CD4-positive, alpha-beta T cell treated with Interleukin-15 for 1 hour (primary cell): ENCODE results near the gene BABAM2.

Experiments used
- DNase-seq: peaks from one replicate; pipeline ENCODE4 v3.0.0-alpha.2; 2020

Gene BABAM2

GRCh38 chr2:28267282-28267681 lies 376.8 kb downstream of the BABAM2 start:
- DNase-seq: no peak

GRCh38 chr2:28268386-28268785 lies 377.9 kb downstream of the BABAM2 start:
- DNase-seq: no peak

GRCh38 chr2:28269019-28269784 lies 378.7 kb downstream of the BABAM2 start:
- no peak for DNase-seq

- no peak for DNase-seq
Measured at GRCh38 chr2:28270456-28271152, 380.1 kb downstream of the BABAM2 start.

- DNase-seq: no peak
Measured at GRCh38 chr2:28271231-28271918, 380.8 kb downstream of the BABAM2 start.

GRCh38 chr2:28271919-28272250 lies 381.4 kb downstream of the BABAM2 start:
- no peak for DNase-seq

- no peak for DNase-seq
Measured at GRCh38 chr2:28273751-28274150, 383.2 kb downstream of the BABAM2 start.

GRCh38 chr2:28274911-28275685 lies 384.6 kb downstream of the BABAM2 start:
- DNase-seq: peak; percentile 40

GRCh38 chr2:28276076-28276618 lies 385.6 kb downstream of the BABAM2 start:
- peak; percentile 20 for DNase-seq

- DNase-seq: no peak
Measured at GRCh38 chr2:28276807-28277206, 386.3 kb downstream of the BABAM2 start.

- DNase-seq: no peak
Measured at GRCh38 chr2:28277466-28277865, 386.9 kb downstream of the BABAM2 start.

- DNase-seq: no peak
Measured at GRCh38 chr2:28279371-28279770, 388.8 kb downstream of the BABAM2 start.

- DNase-seq: no peak
Measured at GRCh38 chr2:28280619-28281018, 390.1 kb downstream of the BABAM2 start.

GRCh38 chr2:28281739-28282138 lies 391.2 kb downstream of the BABAM2 start:
- DNase-seq: no peak

- no peak for DNase-seq
Measured at GRCh38 chr2:28282248-28282647, 391.7 kb downstream of the BABAM2 start.

GRCh38 chr2:28282861-28283646 lies 392.5 kb downstream of the BABAM2 start:
- no peak for DNase-seq

GRCh38 chr2:28283861-28284260 lies 393.3 kb downstream of the BABAM2 start:
- DNase-seq: no peak

- no peak for DNase-seq
Measured at GRCh38 chr2:28286678-28287077, 396.1 kb downstream of the BABAM2 start.

- no peak for DNase-seq
Measured at GRCh38 chr2:28287256-28287915, 396.9 kb downstream of the BABAM2 start.

GRCh38 chr2:28288620-28289019 lies 398.1 kb downstream of the BABAM2 start:
- no peak for DNase-seq

- no peak for DNase-seq
Measured at GRCh38 chr2:28291811-28292440, 401.4 kb downstream of the BABAM2 start.
